NT2/D1 (cell line): Measurements from ENCODE around the gene CREB3.

ENCODE experiments used
- DNase-seq: peaks from one replicate; pipeline ENCODE4 v3.0.0-alpha.2; 2011; ENCODE audit warnings: low read depth, low spot score
- H3K27me3 ChIP-seq: 2 replicates; pipeline ENCODE4 v1.6.0; 2011; ENCODE audit warnings: mild to moderate bottlenecking; ENCODE audit not compliant: insufficient read length, insufficient read depth
- H3K36me3 ChIP-seq: 2 replicates; pipeline ENCODE4 v1.6.1; 2011; ENCODE audit warnings: mild to moderate bottlenecking, low read length, mixed read lengths; ENCODE audit not compliant: insufficient read depth, insufficient read length
- H3K4me1 ChIP-seq: 2 replicates; pipeline ENCODE4 v1.5.1; 2011; ENCODE audit not compliant: insufficient read depth, insufficient read length
- H3K4me3 ChIP-seq: 2 replicates; pipeline ENCODE4 v1.5.1; 2011; ENCODE audit warnings: low read depth; ENCODE audit not compliant: insufficient read length
- H3K9ac ChIP-seq: 2 replicates; pipeline ENCODE4 v1.6.0; 2011; ENCODE audit warnings: low read depth; ENCODE audit not compliant: insufficient read length
- H3K9me3 ChIP-seq: 2 replicates; pipeline ENCODE4 v1.5.1; 2011; ENCODE audit warnings: mild to moderate bottlenecking, low read length; ENCODE audit not compliant: insufficient read depth
- SUZ12 ChIP-seq: IDR thresholded peaks from 2 replicates; pipeline ENCODE4 v1.6.1; 2011; ENCODE audit not compliant: insufficient read length, insufficient read depth; ENCODE audit errors: extremely low read depth

The CREB3 gene

DNA sequence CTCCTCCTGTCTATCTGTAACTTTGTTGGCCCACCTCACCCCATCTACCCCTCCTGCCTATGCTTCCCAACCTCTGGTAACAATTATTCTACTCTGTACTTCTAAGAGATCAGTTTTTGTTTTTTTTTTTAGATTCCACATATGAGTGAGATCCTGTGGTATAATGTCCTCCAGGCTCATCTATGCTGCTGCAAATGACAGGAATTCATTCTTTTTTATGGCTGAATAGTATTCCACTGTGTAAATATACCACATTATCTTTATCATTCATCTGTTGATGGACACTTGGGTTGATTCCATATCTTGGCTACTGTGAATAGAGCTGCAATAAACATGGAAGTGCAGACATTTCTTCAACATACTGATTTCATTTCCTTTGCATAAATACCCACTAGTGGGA lies 51.0 kb downstream of the CREB3 start:
- H3K9me3 ChIP-seq, result no peaks in the 10 kb centered on the region
- no peak for TF ChIP-seq SUZ12
- H3K27me3 ChIP-seq, result no peaks in the 10 kb centered on the region
- DNase-seq, result no peak
- no peaks in the 10 kb centered on the region for H3K36me3 ChIP-seq
- H3K4me1 ChIP-seq, result no peaks in the 10 kb centered on the region
- no peak overlapping the region for H3K4me3 ChIP-seq
- no peak overlapping the region for H3K9ac ChIP-seq
